Small intestine (tissue), 7 donors: ENCODE data around the gene TMEM183A. TPM values are rescaled to one million over a fixed set of nuclear protein-coding genes. Genes with fewer than 3 reads are reported as not detected.

Experiments
- DNase-seq, 2 donors: peaks; one replicate each; pipeline versions ENCODE4 v3.0.0 to v3.0.0-alpha.2; 2013
- FAIRE-seq: peaks from 2 replicates; lab custom pipeline; 2012; peaks lifted over from hg19 to GRCh38; lab: Jason Lieb, UNC
- H3K27ac ChIP-seq, 3 donors: one replicate each; pipeline ENCODE4 v1.5.1; 2013; ENCODE audit warnings: low read length in 2 of 3, mild to moderate bottlenecking in 2 of 3, control low read depth in 1 of 3, inconsistent platforms in 1 of 3, low read depth in 1 of 3, moderate library complexity in 1 of 3
- H3K27me3 ChIP-seq, 3 donors: one replicate each; pipeline ENCODE4 v1.6.1; 2013; ENCODE audit warnings: low read length in 3 of 3, inconsistent platforms in 1 of 3; ENCODE audit not compliant: control insufficient read depth in 3 of 3, insufficient read depth in 3 of 3
- H3K36me3 ChIP-seq, 3 donors: one replicate each; pipeline ENCODE4 v1.6.1; 2013; ENCODE audit warnings: low read length in 3 of 3, inconsistent platforms in 1 of 3, low read depth in 1 of 3, mild to moderate bottlenecking in 1 of 3, moderate library complexity in 1 of 3; ENCODE audit not compliant: control insufficient read depth in 3 of 3, insufficient read depth in 2 of 3
- H3K4me1 ChIP-seq, 3 donors: one replicate each; pipeline ENCODE4 v1.6.1; 2013; ENCODE audit warnings: low read length in 2 of 3, inconsistent platforms in 1 of 3, low read depth in 1 of 3, mild to moderate bottlenecking in 1 of 3, moderate library complexity in 1 of 3; ENCODE audit not compliant: control insufficient read depth in 3 of 3, insufficient read depth in 2 of 3
- H3K4me3 ChIP-seq, 3 donors: one replicate each; pipeline ENCODE4 v1.5.1; 2013; ENCODE audit warnings: low read length in 3 of 3, control low read depth in 1 of 3, inconsistent platforms in 1 of 3, low read depth in 1 of 3, mild to moderate bottlenecking in 1 of 3, moderate library complexity in 1 of 3
- H3K9me3 ChIP-seq, 2 donors: one replicate each; pipeline ENCODE4 v1.6.1; 2013; ENCODE audit warnings: low read depth in 1 of 2, low read length in 1 of 2; ENCODE audit not compliant: control insufficient read depth in 2 of 2, insufficient read depth in 1 of 2
- WGBS, 3 donors: extraction: QIAGEN DNeasy Blood & Tissue Kit; methylation state at CpG; one replicate each; pipeline ENCODE4 v1.1.7; 2013; 5-methylcytosine and 5-hydroxymethylcytosine counted together
- polyA plus RNA-seq, 4 donors: library from polyadenylated mRNA; stranded (reverse) in 3 of 4; unstranded in 1 of 4; fragments of 200-250 nt in 3 of 4; fragments of 120-200 nt in 1 of 4; gene quantifications; one replicate each; pipeline versions ENCODE4 v1.2.1 to v1.2.3, GENCODE V29; 2013
- donor health status: healthy with polysubstance abuse.
- donor health status: control.
- donor health status: control.
- donor health status: Bipolar disorder and iron deficiency.
- donor health status: healthy.

Gene TMEM183A
- polyA plus RNA-seq, 4 donors, result 58.9 to 80.4 (median 67.2) TPM

DNA sequence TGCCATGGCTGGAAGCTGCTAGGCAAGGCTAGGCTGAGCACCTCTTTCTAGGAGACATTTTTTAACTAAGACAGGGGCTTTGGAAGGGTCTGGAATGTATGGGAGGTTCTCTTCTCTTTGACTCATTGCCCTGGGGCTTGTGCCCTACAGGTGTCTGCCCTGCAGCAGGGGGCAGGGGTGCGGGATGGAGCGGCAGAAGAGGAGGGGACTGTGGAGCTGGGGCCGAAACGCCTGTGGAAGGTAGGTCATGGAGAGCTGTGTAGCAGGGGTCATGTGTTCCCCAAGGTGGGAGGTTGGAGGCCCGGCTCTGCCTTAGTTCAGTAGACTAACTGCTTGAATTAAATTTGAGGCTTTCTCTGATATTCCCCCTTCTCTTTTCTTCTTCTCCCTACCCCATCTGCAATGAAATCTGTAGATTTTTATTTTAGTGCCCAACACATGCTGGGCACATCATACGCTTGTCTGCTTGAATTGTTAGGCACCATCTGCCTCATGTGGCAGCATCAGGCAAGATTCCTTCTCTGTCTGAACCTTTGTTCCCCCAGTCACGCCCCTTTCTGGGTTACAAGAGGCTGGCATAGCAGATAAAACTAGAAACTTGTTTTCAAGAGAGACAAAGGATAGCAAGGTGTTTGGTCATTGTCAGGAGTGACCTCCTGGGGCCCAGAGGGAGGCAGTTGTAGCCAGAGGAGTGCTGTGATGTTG, 37.5 kb downstream of the TMEM183A start:
- FAIRE-seq (no peak), DNase-seq (no peak)
- WGBS, 3 donors, result 77 to 83% (median 82%) methylated on average over 7 of the region's 7 CpGs
- Histone ChIP-seq H3K4me1 (no peaks in the 10 kb centered on the region), H3K9me3 (no peaks in the 10 kb centered on the region), H3K27me3 (peaks cover 0 to 9% (median 0%) of the 10 kb centered on the region in 3 donors), H3K27ac (no peak overlapping the region), H3K36me3 (no peaks in the 10 kb centered on the region), H3K4me3 (no peak overlapping the region)

- DNase-seq (no peak), FAIRE-seq (no peak)
- no peak overlapping the region for H3K27ac ChIP-seq
- peaks cover 0 to 9% (median 0%) of the 10 kb centered on the region in 3 donors for H3K27me3 ChIP-seq
- H3K4me1 ChIP-seq, result no peaks in the 10 kb centered on the region
- 86 to 92% (median 91%) methylated on average over 16 to 17 of the region's 17 CpGs for WGBS, 3 donors
- H3K36me3 ChIP-seq, result no peaks in the 10 kb centered on the region
- no peaks in the 10 kb centered on the region for H3K9me3 ChIP-seq
- H3K4me3 ChIP-seq, result no peak overlapping the region
Measured at GRCh38 chr1:203045336-203045735, 38.2 kb downstream of the TMEM183A start.

DNA sequence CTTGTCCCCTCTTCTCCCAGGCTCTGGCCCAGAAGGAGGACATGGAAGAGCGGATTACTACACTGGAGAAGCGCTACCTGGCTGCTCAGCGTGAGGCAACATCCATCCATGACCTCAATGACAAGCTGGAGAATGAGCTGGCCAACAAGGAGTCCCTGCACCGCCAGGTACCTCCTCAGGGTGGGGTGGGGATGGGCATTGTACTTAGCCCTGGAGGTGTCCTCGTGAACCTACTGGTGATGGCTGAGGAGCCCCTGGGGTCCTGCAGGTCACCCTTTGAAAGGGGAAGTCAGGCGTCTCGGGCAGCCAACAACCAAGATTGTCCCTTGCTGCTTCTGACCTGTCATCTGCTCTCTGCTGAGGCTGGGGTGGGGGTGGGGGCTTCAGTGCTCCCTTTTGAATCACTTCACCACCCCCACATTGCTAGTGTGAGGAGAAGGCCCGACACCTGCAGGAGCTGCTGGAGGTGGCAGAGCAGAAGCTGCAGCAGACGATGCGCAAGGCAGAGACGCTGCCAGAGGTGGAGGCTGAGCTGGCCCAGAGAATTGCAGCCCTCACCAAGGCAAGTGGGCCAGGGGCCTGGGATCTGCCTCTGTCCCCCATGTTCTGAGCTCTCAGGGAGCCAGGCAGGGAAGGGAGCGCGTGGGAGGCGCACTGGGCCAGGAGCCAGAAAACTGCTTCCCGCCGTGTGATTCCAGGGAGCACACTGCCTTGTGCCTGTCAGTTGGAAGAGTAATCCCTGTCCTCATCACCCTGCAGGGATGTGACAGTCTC, 38.8 kb downstream of the TMEM183A start:
- no peaks in the 10 kb centered on the region for H3K9me3 ChIP-seq
- DNase-seq, result no peak
- H3K27me3 ChIP-seq, result peaks cover 0 to 9% (median 0%) of the 10 kb centered on the region in 3 donors
- no peak overlapping the region for H3K4me3 ChIP-seq
- no peak overlapping the region for H3K27ac ChIP-seq
- WGBS, 3 donors, result 63 to 76% (median 70%) methylated on average over 16 of the region's 16 CpGs
- H3K4me1 ChIP-seq, result no peaks in the 10 kb centered on the region
- H3K36me3 ChIP-seq, result no peaks in the 10 kb centered on the region
- no peak for FAIRE-seq

DNA sequence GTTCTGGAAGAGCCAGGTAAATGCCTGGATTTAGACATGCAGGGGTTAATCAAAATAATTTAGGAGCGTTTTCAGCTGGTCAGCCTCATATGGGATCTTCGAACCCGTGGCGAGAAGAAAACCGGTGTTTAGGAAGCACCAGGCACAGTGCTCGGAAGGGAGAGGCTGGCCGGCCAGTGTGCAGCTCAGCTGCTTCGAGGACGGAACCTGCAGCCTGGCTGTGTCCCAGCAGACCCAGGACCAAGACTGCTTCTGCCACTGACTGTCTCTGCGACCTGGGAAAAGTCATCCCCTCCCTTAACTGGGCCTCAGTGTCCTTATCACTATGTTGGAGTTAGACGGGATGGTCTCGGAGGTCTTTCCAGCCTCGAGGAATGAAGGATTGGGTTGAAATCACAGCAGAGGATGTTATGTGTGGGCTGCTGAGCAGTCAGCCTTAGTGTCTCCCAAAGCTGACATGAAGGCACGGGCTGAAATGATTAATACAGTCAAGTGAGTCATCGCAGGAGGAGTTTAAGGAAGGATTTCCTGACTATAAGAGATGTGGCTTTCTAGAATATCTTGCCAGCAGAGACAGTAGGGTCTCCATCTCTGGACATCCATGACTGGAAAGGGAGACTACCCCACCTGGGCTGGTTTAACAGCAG, 39.9 kb downstream of the TMEM183A start:
- H3K4me3 ChIP-seq, result no peak overlapping the region
- FAIRE-seq (no peak), DNase-seq (no peak)
- H3K4me1 ChIP-seq, result no peaks in the 10 kb centered on the region
- peaks cover 0 to 7% (median 0%) of the 10 kb centered on the region in 3 donors for H3K27me3 ChIP-seq
- no peaks in the 10 kb centered on the region for H3K9me3 ChIP-seq
- no peak overlapping the region for H3K27ac ChIP-seq
- 55 to 61% (median 56%) methylated on average over 15 of the region's 15 CpGs for WGBS, 3 donors
- no peaks in the 10 kb centered on the region for H3K36me3 ChIP-seq

GRCh38 chr1:203048086-203048485, 40.9 kb downstream of the TMEM183A start:
- H3K4me1 ChIP-seq, result no peaks in the 10 kb centered on the region
- H3K9me3 ChIP-seq, result no peaks in the 10 kb centered on the region
- no peaks in the 10 kb centered on the region for H3K36me3 ChIP-seq
- DNase-seq (no peak), FAIRE-seq (no peak)
- 61 to 89% (median 86%) methylated on average over 10 to 11 of the region's 11 CpGs for WGBS, 3 donors
- peaks cover 0 to 7% (median 0%) of the 10 kb centered on the region in 3 donors for H3K27me3 ChIP-seq
- H3K27ac ChIP-seq, result no peak overlapping the region
- H3K4me3 ChIP-seq, result no peak overlapping the region

- 31 to 72% (median 51%) methylated on average over 23 of the region's 23 CpGs for WGBS, 3 donors
- DNase-seq, result peak; percentile 14 to 31
- no peak for FAIRE-seq
Measured at GRCh38 chr1:203048555-203049051, 41.4 kb downstream of the TMEM183A start.

GRCh38 chr1:203049077-203049476, 41.9 kb downstream of the TMEM183A start:
- peaks cover 0 to 8% (median 0%) of the 10 kb centered on the region in 3 donors for H3K27me3 ChIP-seq
- H3K9me3 ChIP-seq, result no peaks in the 10 kb centered on the region
- no peak overlapping the region for H3K4me3 ChIP-seq
- no peak overlapping the region for H3K27ac ChIP-seq
- DNase-seq, result no peak
- WGBS, 3 donors, result 66 to 79% (median 69%) methylated on average over 4 of the region's 4 CpGs
- no peaks in the 10 kb centered on the region for H3K36me3 ChIP-seq
- no peaks in the 10 kb centered on the region for H3K4me1 ChIP-seq
- FAIRE-seq, result no peak

More at GRCh38 chr1:203048555-203049051, 41.4 kb downstream of the TMEM183A start:
- Histone ChIP-seq H3K4me3 (no peak overlapping the region), H3K4me1 (no peaks in the 10 kb centered on the region), H3K27me3 (peaks cover 0 to 7% (median 0%) of the 10 kb centered on the region in 3 donors), H3K36me3 (no peaks in the 10 kb centered on the region), H3K9me3 (no peaks in the 10 kb centered on the region), H3K27ac (no peak overlapping the region)

- no peaks in the 10 kb centered on the region for H3K4me1 ChIP-seq
- FAIRE-seq (no peak), DNase-seq (no peak)
- no peaks in the 10 kb centered on the region for H3K9me3 ChIP-seq
- no peak overlapping the region for H3K4me3 ChIP-seq
- peaks cover 0 to 10% (median 0%) of the 10 kb centered on the region in 3 donors for H3K27me3 ChIP-seq
- no peaks in the 10 kb centered on the region for H3K36me3 ChIP-seq
- 68 to 82% (median 73%) methylated on average over 14 of the region's 14 CpGs for WGBS, 3 donors
- H3K27ac ChIP-seq, result no peak overlapping the region
Measured at GRCh38 chr1:203049576-203050180, 42.5 kb downstream of the TMEM183A start.
